ENCODE data around the gene IQCB1. TPM values are rescaled to one million over a fixed set of nuclear protein-coding genes. Genes with fewer than 3 reads are reported as not detected.

Gene IQCB1
- total and polyA plus RNA-seq, 2 experiments from 2014 or later = 28.8 to 39.0 TPM

DNA sequence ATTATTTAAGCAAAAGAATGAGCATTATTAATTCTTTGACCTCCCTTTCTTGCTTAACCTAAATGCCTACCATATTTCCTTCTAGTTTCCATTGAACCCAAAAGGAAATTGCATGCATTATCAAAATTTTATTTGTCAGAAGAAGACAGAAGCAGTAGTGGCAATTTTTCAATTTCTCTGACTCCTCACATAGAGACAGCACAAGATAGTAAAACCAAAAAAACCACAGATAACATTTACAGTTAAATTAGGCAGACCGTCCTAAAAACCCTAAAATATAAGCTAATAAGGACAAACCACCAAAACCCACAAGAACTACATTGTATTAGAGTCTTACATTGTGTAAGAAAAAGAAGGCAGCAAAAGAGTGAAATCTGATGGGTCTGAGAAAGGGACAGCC is 112.4 kb downstream of the IQCB1 start (continued):
- TF ChIP-seq, protein P1, sequence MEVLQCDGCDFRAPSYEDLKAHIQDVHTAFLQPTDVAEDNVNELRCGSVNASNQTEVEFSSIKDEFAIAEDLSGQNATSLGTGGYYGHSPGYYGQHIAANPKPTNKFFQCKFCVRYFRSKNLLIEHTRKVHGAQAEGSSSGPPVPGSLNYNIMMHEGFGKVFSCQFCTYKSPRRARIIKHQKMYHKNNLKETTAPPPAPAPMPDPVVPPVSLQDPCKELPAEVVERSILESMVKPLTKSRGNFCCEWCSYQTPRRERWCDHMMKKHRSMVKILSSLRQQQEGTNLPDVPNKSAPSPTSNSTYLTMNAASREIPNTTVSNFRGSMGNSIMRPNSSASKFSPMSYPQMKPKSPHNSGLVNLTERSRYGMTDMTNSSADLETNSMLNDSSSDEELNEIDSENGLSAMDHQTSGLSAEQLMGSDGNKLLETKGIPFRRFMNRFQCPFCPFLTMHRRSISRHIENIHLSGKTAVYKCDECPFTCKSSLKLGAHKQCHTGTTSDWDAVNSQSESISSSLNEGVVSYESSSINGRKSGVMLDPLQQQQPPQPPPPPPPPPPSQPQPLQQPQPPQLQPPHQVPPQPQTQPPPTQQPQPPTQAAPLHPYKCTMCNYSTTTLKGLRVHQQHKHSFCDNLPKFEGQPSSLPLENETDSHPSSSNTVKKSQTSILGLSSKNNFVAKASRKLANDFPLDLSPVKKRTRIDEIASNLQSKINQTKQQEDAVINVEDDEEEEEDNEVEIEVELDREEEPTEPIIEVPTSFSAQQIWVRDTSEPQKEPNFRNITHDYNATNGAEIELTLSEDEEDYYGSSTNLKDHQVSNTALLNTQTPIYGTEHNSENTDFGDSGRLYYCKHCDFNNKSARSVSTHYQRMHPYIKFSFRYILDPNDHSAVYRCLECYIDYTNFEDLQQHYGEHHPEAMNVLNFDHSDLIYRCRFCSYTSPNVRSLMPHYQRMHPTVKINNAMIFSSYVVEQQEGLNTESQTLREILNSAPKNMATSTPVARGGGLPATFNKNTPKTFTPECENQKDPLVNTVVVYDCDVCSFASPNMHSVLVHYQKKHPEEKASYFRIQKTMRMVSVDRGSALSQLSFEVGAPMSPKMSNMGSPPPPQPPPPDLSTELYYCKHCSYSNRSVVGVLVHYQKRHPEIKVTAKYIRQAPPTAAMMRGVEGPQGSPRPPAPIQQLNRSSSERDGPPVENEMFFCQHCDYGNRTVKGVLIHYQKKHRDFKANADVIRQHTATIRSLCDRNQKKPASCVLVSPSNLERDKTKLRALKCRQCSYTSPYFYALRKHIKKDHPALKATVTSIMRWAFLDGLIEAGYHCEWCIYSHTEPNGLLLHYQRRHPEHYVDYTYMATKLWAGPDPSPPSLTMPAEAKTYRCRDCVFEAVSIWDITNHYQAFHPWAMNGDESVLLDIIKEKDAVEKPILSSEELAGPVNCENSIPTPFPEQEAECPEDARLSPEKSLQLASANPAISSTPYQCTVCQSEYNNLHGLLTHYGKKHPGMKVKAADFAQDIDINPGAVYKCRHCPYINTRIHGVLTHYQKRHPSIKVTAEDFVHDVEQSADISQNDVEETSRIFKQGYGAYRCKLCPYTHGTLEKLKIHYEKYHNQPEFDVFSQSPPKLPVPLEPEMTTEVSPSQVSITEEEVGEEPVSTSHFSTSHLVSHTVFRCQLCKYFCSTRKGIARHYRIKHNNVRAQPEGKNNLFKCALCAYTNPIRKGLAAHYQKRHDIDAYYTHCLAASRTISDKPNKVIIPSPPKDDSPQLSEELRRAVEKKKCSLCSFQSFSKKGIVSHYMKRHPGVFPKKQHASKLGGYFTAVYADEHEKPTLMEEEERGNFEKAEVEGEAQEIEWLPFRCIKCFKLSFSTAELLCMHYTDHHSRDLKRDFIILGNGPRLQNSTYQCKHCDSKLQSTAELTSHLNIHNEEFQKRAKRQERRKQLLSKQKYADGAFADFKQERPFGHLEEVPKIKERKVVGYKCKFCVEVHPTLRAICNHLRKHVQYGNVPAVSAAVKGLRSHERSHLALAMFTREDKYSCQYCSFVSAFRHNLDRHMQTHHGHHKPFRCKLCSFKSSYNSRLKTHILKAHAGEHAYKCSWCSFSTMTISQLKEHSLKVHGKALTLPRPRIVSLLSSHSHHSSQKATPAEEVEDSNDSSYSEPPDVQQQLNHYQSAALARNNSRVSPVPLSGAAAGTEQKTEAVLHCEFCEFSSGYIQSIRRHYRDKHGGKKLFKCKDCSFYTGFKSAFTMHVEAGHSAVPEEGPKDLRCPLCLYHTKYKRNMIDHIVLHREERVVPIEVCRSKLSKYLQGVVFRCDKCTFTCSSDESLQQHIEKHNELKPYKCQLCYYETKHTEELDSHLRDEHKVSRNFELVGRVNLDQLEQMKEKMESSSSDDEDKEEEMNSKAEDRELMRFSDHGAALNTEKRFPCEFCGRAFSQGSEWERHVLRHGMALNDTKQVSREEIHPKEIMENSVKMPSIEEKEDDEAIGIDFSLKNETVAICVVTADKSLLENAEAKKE (CRISPR knock-in tag; IDR thresholded peaks at IDR 0.05) = no peak
- no peak for TF ChIP-seq JUNB (IDR thresholded peaks at IDR 0.05; ENCODE audit: unreplicated experiment)
- TF ChIP-seq ZNF114 (CRISPR knock-in tag; IDR thresholded peaks at IDR 0.05) = no peak
- no peak for TF ChIP-seq EZH2 (IDR thresholded peaks at IDR 0.05; ENCODE audit: low read depth, unreplicated experiment)
- TF ChIP-seq, protein P2, sequence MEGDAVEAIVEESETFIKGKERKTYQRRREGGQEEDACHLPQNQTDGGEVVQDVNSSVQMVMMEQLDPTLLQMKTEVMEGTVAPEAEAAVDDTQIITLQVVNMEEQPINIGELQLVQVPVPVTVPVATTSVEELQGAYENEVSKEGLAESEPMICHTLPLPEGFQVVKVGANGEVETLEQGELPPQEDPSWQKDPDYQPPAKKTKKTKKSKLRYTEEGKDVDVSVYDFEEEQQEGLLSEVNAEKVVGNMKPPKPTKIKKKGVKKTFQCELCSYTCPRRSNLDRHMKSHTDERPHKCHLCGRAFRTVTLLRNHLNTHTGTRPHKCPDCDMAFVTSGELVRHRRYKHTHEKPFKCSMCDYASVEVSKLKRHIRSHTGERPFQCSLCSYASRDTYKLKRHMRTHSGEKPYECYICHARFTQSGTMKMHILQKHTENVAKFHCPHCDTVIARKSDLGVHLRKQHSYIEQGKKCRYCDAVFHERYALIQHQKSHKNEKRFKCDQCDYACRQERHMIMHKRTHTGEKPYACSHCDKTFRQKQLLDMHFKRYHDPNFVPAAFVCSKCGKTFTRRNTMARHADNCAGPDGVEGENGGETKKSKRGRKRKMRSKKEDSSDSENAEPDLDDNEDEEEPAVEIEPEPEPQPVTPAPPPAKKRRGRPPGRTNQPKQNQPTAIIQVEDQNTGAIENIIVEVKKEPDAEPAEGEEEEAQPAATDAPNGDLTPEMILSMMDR (conservative IDR thresholded peaks at IDR 0.05; ENCODE audit: low read depth in 2 of 2) = no peak

DNA sequence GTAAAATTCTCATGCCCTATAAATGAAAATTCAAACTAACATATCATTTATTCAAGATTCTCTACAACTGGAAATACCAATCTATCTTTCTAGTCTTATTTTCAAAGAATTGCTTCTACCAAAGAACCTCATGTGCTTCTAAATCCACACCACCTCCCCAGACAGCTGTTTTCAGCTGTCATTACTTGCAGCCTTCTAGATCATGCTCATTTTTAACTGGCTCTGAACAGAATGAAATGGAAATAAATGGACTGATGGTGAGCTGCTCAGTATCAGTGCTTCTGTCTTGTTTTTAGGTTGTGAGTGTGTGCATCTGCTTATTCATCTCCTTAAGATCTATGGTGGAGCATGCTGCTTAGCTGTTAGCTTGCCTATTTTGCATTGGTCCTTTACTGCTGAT is 114.7 kb downstream of the IQCB1 start:
- Histone ChIP-seq H3K36me3 (ENCODE audit: insufficient read depth) (peaks cover 46% of the 10 kb centered on the region), H4K20me1 (replicated peaks; ENCODE audit: insufficient read depth) (no peaks in the 10 kb centered on the region), H3K4me1 (ENCODE audit: insufficient read depth) (no peaks in the 10 kb centered on the region), H3F3A (replicated peaks; ENCODE audit: low read depth) (no peaks in the 10 kb centered on the region), H3K79me2 (replicated peaks; ENCODE audit: insufficient read depth) (no peaks in the 10 kb centered on the region), H3K27me3 (ENCODE audit: insufficient read depth) (no peaks in the 10 kb centered on the region), H3K27ac (ENCODE audit: low read depth) (no peak overlapping the region), H2AFZ (no peak overlapping the region), H3K4me2 (no peak overlapping the region), H3K4me3 (no peak overlapping the region), H3K9me2 (ENCODE audit: insufficient read depth) (no peaks in the 10 kb centered on the region)
- DNase-seq (ENCODE audit: low spot score) = no peak
- no peak overlapping the region for H3K4me3 Mint-ChIP-seq
- TF ChIP-seq ETS1 (IDR thresholded peaks at IDR 0.05) = no peak
- H3K27ac Mint-ChIP-seq = no peak overlapping the region
- H3K27me3 Mint-ChIP-seq (ENCODE audit: insufficient read depth, low read depth, poor library complexity) = no peaks in the 10 kb centered on the region
- no peaks in the 10 kb centered on the region for H3K4me1 Mint-ChIP-seq
- H3K36me3 Mint-ChIP-seq (ENCODE audit: low read depth) = peaks cover 57% of the 10 kb centered on the region
- H3K9me3 Mint-ChIP-seq = no peaks in the 10 kb centered on the region
- ATAC-seq = no peak

Other genes with a start within 250 kb of the IQCB1 start
- gene FBXO40, start 241.7 kb downstream of the IQCB1 start, total RNA-seq (2014; rRNA removed; shearing (Covaris generic)) = 0.03 and 0.23 TPM in 2 replicates
- 0.05 TPM in 1 of 2 replicates, not detected in the other for gene FBXO40, start 241.7 kb downstream of the IQCB1 start, polyA plus RNA-seq (2016; fragmentation: Nextera tagmentation; extraction: Ambion mirVana)
- gene HCLS1, start 174.2 kb downstream of the IQCB1 start, total RNA-seq (2014; rRNA removed; shearing (Covaris generic)) = 0.66 and 0.93 TPM in 2 replicates
- 0.63 and 1.1 TPM in 2 replicates for gene HCLS1, start 174.2 kb downstream of the IQCB1 start, polyA plus RNA-seq (2016; fragmentation: Nextera tagmentation; extraction: Ambion mirVana)
- gene GOLGB1, start 85.3 kb downstream of the IQCB1 start, total RNA-seq (2014; rRNA removed; shearing (Covaris generic)) = 19.8 and 34.5 TPM in 2 replicates
- 43.7 and 56.8 TPM in 2 replicates for gene GOLGB1, start 85.3 kb downstream of the IQCB1 start, polyA plus RNA-seq (2016; fragmentation: Nextera tagmentation; extraction: Ambion mirVana)
- gene EAF2, start 149 bp upstream of the IQCB1 start, total RNA-seq (2014; rRNA removed; shearing (Covaris generic)) = 5.7 and 8.8 TPM in 2 replicates
- gene EAF2, start 149 bp upstream of the IQCB1 start, polyA plus RNA-seq (2016; fragmentation: Nextera tagmentation; extraction: Ambion mirVana) = 14.7 and 15.0 TPM in 2 replicates
- 0.90 and 5.2 TPM in 2 replicates for gene SLC15A2, start 59.3 kb upstream of the IQCB1 start, total RNA-seq (2014; rRNA removed; shearing (Covaris generic))
- gene SLC15A2, start 59.3 kb upstream of the IQCB1 start, polyA plus RNA-seq (2016; fragmentation: Nextera tagmentation; extraction: Ambion mirVana) = 0.26 and 0.49 TPM in 2 replicates
- 0.97 and 1.2 TPM in 2 replicates for gene ILDR1, start 187.2 kb upstream of the IQCB1 start, total RNA-seq (2014; rRNA removed; shearing (Covaris generic))
- gene ILDR1, start 187.2 kb upstream of the IQCB1 start, polyA plus RNA-seq (2016; fragmentation: Nextera tagmentation; extraction: Ambion mirVana) = 0.16 and 0.66 TPM in 2 replicates
- 0.97 TPM in 1 of 2 replicates, not detected in the other for gene CD86, start 220.3 kb upstream of the IQCB1 start, total RNA-seq (2014; rRNA removed; shearing (Covaris generic))
- not detected in 2 replicates for gene CD86, start 220.3 kb upstream of the IQCB1 start, polyA plus RNA-seq (2016; fragmentation: Nextera tagmentation; extraction: Ambion mirVana)